Skeletal muscle tissue (tissue), 4 donors: ENCODE results near the gene SRGAP2C. TPM values are rescaled to one million over a fixed set of nuclear protein-coding genes. Genes with fewer than 3 reads are reported as not detected.
"Not testable (repeated sequence)": the region's sequence is repeated elsewhere in the genome, so short reads cannot be mapped to it uniquely, and the experiment has no call there.

Experiments
- H3K27ac ChIP-seq: one replicate; pipeline ENCODE4 v1.7.0; 2013; ENCODE audit warnings: mild to moderate bottlenecking, low read depth, low read length, inconsistent platforms
- H3K27me3 ChIP-seq, 3 donors: one replicate each; pipeline ENCODE4 v1.7.0; 2013; ENCODE audit warnings: low read length in 3 of 3; ENCODE audit not compliant: control insufficient read depth in 3 of 3, insufficient read depth in 3 of 3
- H3K36me3 ChIP-seq, 3 donors: one replicate each; pipeline ENCODE4 v1.7.0; 2013; ENCODE audit warnings: low read length in 3 of 3; ENCODE audit not compliant: control insufficient read depth in 3 of 3, insufficient read depth in 3 of 3
- H3K4me1 ChIP-seq, 3 donors: one replicate each; pipeline ENCODE4 v1.7.0; 2013; ENCODE audit warnings: low read length in 3 of 3, mild to moderate bottlenecking in 3 of 3; ENCODE audit not compliant: control insufficient read depth in 3 of 3, insufficient read depth in 3 of 3
- H3K4me3 ChIP-seq, 3 donors: one replicate each; pipeline ENCODE4 v1.7.0; 2013; ENCODE audit warnings: low read length in 3 of 3
- H3K9ac ChIP-seq, 3 donors: one replicate each; pipeline ENCODE4 v1.7.0; 2013; ENCODE audit warnings: low read length in 3 of 3, mild to moderate bottlenecking in 3 of 3, moderate library complexity in 2 of 3, low read depth in 1 of 3
- H3K9me3 ChIP-seq, 3 donors: one replicate each; pipeline ENCODE4 v1.7.0; 2013; ENCODE audit warnings: low read length in 3 of 3; ENCODE audit not compliant: control insufficient read depth in 3 of 3
- total RNA-seq: library from RNA; depleted of rRNA; stranded (reverse); fragments of >200 nt; gene quantifications from one replicate; pipeline ENCODE4 v1.2.3, GENCODE V29; 2014
- donor health status: Osteomylitis.

SRGAP2C gene
- 14.6 TPM for total RNA-seq

GRCh38 chr1:121184290-121185127 lies at the start of gene SRGAP2C, which contains the start of gene FAM72B:
Gene SRGAP2C (plus strand): TSS chr1:121184975. CDS start chr1:121187447, 2,472 bp downstream.
Gene FAM72B (minus strand): TSS chr1:121184340. CDS start chr1:121183489, 851 bp downstream.
- H3K9ac ChIP-seq, H3K27ac ChIP-seq: not testable (repeated sequence)

GRCh38 chr1:121140393-121140792 lies 44.4 kb upstream of the SRGAP2C start:
- H3K4me1 ChIP-seq, H3K27me3 ChIP-seq, H3K27ac ChIP-seq, H3K36me3 ChIP-seq, H3K9ac ChIP-seq, H3K4me3 ChIP-seq, H3K9me3 ChIP-seq: not testable (repeated sequence)

More at GRCh38 chr1:121184290-121185127, at the start of gene SRGAP2C, which contains the start of gene FAM72B:
- peak within 1 kb of the TSS in 1 of 3 donors; percentile 38 for H3K4me3 ChIP-seq
- not testable (repeated sequence) for H3K9me3 ChIP-seq, H3K4me1 ChIP-seq, H3K27me3 ChIP-seq, H3K36me3 ChIP-seq

- not testable (repeated sequence) for H3K4me3 ChIP-seq
These were observed 36.1 kb upstream of the SRGAP2C start for GRCh38 chr1:121148489-121149190.

GRCh38 chr1:121151294-121151693 lies 33.5 kb upstream of the SRGAP2C start:
- H3K9me3 ChIP-seq, H3K27ac ChIP-seq, H3K4me3 ChIP-seq, H3K9ac ChIP-seq, H3K4me1 ChIP-seq, H3K36me3 ChIP-seq, H3K27me3 ChIP-seq: not testable (repeated sequence)

More at GRCh38 chr1:121148489-121149190, 36.1 kb upstream of the SRGAP2C start:
- H3K27me3 ChIP-seq, H3K9me3 ChIP-seq, H3K4me1 ChIP-seq, H3K36me3 ChIP-seq, H3K27ac ChIP-seq, H3K9ac ChIP-seq: not testable (repeated sequence)

- not testable (repeated sequence) for H3K27ac ChIP-seq, H3K4me1 ChIP-seq, H3K27me3 ChIP-seq, H3K9me3 ChIP-seq, H3K9ac ChIP-seq, H3K4me3 ChIP-seq, H3K36me3 ChIP-seq
These were observed 32.0 kb upstream of the SRGAP2C start for GRCh38 chr1:121152788-121153187.

- H3K4me3 ChIP-seq, H3K9ac ChIP-seq, H3K27me3 ChIP-seq, H3K4me1 ChIP-seq, H3K9me3 ChIP-seq, H3K36me3 ChIP-seq, H3K27ac ChIP-seq: not testable (repeated sequence)
These were observed 30.0 kb upstream of the SRGAP2C start for GRCh38 chr1:121154811-121155210.

GRCh38 chr1:121155671-121156358 lies 29.0 kb upstream of the SRGAP2C start:
- H3K27me3 ChIP-seq, H3K9me3 ChIP-seq, H3K4me3 ChIP-seq, H3K4me1 ChIP-seq, H3K27ac ChIP-seq, H3K9ac ChIP-seq, H3K36me3 ChIP-seq: not testable (repeated sequence)

- not testable (repeated sequence) for H3K9ac ChIP-seq, H3K4me3 ChIP-seq, H3K4me1 ChIP-seq, H3K9me3 ChIP-seq, H3K27ac ChIP-seq, H3K27me3 ChIP-seq, H3K36me3 ChIP-seq
These were observed 27.7 kb upstream of the SRGAP2C start for GRCh38 chr1:121156958-121157603.

- not testable (repeated sequence) for H3K4me1 ChIP-seq, H3K36me3 ChIP-seq, H3K9ac ChIP-seq, H3K27me3 ChIP-seq, H3K9me3 ChIP-seq, H3K4me3 ChIP-seq, H3K27ac ChIP-seq
These were observed 27.2 kb upstream of the SRGAP2C start for GRCh38 chr1:121157609-121158008.
